ENCODE results near the gene AHCYL1. TPM values are rescaled to one million over a fixed set of nuclear protein-coding genes. Genes with fewer than 3 reads are reported as not detected.

The AHCYL1 gene
- total RNA-seq, 6 experiments from 2014 or later: 51.4 to 77.5 (median 56.0) TPM

DNA sequence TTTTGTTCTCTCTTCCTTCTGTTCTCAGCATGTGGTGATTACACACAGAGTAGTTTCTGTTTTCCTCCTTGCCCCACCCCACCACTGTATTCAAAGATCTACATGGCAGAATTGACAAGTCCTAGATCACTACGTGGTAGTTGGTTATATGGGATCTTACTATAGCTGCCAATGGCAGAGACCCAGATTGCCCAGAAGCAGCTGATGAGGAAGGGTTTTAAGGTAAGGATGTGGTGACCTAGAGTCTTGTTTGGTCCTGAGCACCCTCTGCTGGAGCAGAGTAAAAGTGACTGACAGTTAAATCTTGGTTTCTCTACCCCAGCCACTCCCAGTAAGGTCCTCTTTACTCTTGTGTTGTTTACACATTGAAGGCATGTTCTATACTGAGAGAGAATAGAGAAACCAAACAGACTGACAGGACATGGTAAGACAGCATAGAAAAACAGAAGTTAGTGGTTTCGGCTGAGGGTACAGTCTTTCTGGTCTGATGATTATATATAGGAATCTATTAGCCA is 27.0 kb downstream of the AHCYL1 start:
- 40% methylated on average over 2 of the region's 2 CpGs for WGBS (ENCODE audit: insufficient coverage, low coverage, low lambda C conversion rate, missing lambda C conversion rate)
- ATAC-seq (peak; percentile 79 to 89 (median 86)), DNase-seq (no peak)
- Histone ChIP-seq H3K4me1 (peaks cover 0 to 48% (median 17%) of the 10 kb centered on the region in 4 donors), H3K4me3 (no peak overlapping the region), H3K36me3 (peaks cover 0 to 73% (median 31%) of the 10 kb centered on the region in 4 donors), H3K27me3 (no peaks in the 10 kb centered on the region), H3K27ac (no peak overlapping the region), H3K9me3 (no peaks in the 10 kb centered on the region)
- intact Hi-C loops (cut with DNase I): no loop called here
- no peak for TF ChIP-seq POLR2A (IDR thresholded peaks at IDR 0.05)
- peak; percentile 41 to 69 (median 58) for TF ChIP-seq CTCF (IDR thresholded peaks at IDR 0.05)

GRCh38 chr1:110012100-110012780 is 27.7 kb downstream of the AHCYL1 start:
- intact Hi-C loops (cut with DNase I): no loop called here
- WGBS (ENCODE audit: insufficient coverage, low coverage, low lambda C conversion rate, missing lambda C conversion rate): 14% methylated on average over 6 of the region's 6 CpGs
- peaks cover 0 to 80% (median 35%) of the 10 kb centered on the region in 4 donors for H3K36me3 ChIP-seq

GRCh38 chr1:110017792-110018191 is 33.2 kb downstream of the AHCYL1 start:
- no peak overlapping the region for H3K27ac ChIP-seq
- H3K27me3 ChIP-seq: no peaks in the 10 kb centered on the region
- H3K9me3 ChIP-seq: no peaks in the 10 kb centered on the region
- intact Hi-C loops (cut with DNase I): no loop called here
- H3K4me1 ChIP-seq: peaks cover 0 to under 1% (median 0%) of the 10 kb centered on the region in 4 donors
- DNase-seq: no peak
- ATAC-seq: no peak
- WGBS (ENCODE audit: insufficient coverage, low coverage, low lambda C conversion rate, missing lambda C conversion rate): 48% methylated on average over 3 of the region's 3 CpGs
- no peak overlapping the region for H3K4me3 ChIP-seq
- H3K36me3 ChIP-seq: peaks cover 0 to 100% (median 58%) of the 10 kb centered on the region in 4 donors
- TF ChIP-seq POLR2A (IDR thresholded peaks at IDR 0.05): no peak
- no peak for TF ChIP-seq CTCF (IDR thresholded peaks at IDR 0.05)

More at GRCh38 chr1:110012100-110012780, 27.7 kb downstream of the AHCYL1 start:
- H3K4me3 ChIP-seq: no peak overlapping the region
- ATAC-seq: peak in 1 of 4 donors; percentile 8
- no peaks in the 10 kb centered on the region for H3K9me3 ChIP-seq
- H3K27ac ChIP-seq: no peak overlapping the region
- DNase-seq: no peak
- TF ChIP-seq CTCF (IDR thresholded peaks at IDR 0.05) (no peak), POLR2A (IDR thresholded peaks at IDR 0.05) (no peak)
- H3K27me3 ChIP-seq: no peaks in the 10 kb centered on the region
- peaks cover 0 to 42% (median 14%) of the 10 kb centered on the region in 4 donors for H3K4me1 ChIP-seq

DNA sequence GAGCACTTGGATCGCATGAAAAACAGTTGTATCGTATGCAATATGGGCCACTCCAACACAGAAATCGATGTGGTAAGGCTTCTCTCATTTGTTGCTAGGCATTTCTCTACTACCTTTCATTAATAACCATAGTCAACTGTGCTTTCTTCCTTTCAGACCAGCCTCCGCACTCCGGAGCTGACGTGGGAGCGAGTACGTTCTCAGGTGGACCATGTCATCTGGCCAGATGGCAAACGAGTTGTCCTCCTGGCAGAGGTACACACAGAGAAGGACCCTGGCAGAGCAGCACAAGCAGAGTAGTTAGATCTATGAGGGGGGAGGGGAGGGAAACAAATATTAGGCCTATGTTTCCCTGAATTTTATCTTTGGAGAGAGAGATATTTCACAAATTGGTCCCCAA is 33.8 kb downstream of the AHCYL1 start:
- DNase-seq: no peak
- WGBS (ENCODE audit: insufficient coverage, low coverage, low lambda C conversion rate, missing lambda C conversion rate): 76% methylated on average over 7 of the region's 9 CpGs
- Histone ChIP-seq H3K4me3 (no peak overlapping the region), H3K36me3 (peaks cover 0 to 100% (median 63%) of the 10 kb centered on the region in 4 donors), H3K4me1 (no peaks in the 10 kb centered on the region), H3K27me3 (no peaks in the 10 kb centered on the region), H3K9me3 (no peaks in the 10 kb centered on the region), H3K27ac (no peak overlapping the region)
- no peak for ATAC-seq
- intact Hi-C loops (cut with DNase I): no loop called here
- no peak for TF ChIP-seq POLR2A (IDR thresholded peaks at IDR 0.05)
- no peak for TF ChIP-seq CTCF (IDR thresholded peaks at IDR 0.05)
